WTC11 (cell line): ENCODE measurements around the gene DNAJC17. TPM values are rescaled to one million over a fixed set of nuclear protein-coding genes. Genes with fewer than 3 reads are reported as not detected.
A peak's percentile ranks its signal among the peaks of the same experiment; 100 is the strongest.

Source experiments
- ATAC-seq: fragments of 200-7000 bp; cut with Tn5 transposase; 2 replicates; pipeline ENCODE4 v1.10.0; 2021; ENCODE audit warnings: mild to moderate bottlenecking, moderate library complexity
- CTCF ChIA-PET: fragments of 300-600 bp; sonication (Branson Sonifier 250); formaldehyde crosslinking; loops from one replicate; lab custom pipeline; 2021; ENCODE audit warnings: antibody characterized with exemption; lab: Charles Lee
- POLR2A ChIA-PET: fragments of 350-600 bp; sonication (Branson Sonifier 250); formaldehyde crosslinking; loops from one replicate; lab custom pipeline; 2021; ENCODE audit warnings: antibody characterized with exemption; lab: Charles Lee
- DNase-seq: peaks from one replicate; pipeline ENCODE4 v3.0.0; 2021; ENCODE audit warnings: low spot score
- H3K27ac Mint-ChIP-seq: 2 replicates; pipeline ENCODE4 v1.8.0; 2021; ENCODE audit warnings: mixed read lengths
- H3K27me3 Mint-ChIP-seq: 2 replicates; pipeline ENCODE4 v1.8.0; 2021; ENCODE audit warnings: low read depth, mild to moderate bottlenecking, moderate library complexity, mixed read lengths
- H3K36me3 Mint-ChIP-seq: 2 replicates; pipeline ENCODE4 v1.8.0; 2021; ENCODE audit warnings: mixed read lengths
- H3K4me1 Mint-ChIP-seq: 2 replicates; pipeline ENCODE4 v1.8.0; 2022; ENCODE audit warnings: mixed read lengths
- H3K4me3 Mint-ChIP-seq: 2 replicates; pipeline ENCODE4 v1.8.0; 2021; ENCODE audit warnings: mild to moderate bottlenecking, moderate library complexity, mixed read lengths
- H3K9me3 Mint-ChIP-seq: 2 replicates; pipeline ENCODE4 v1.8.0; 2021; ENCODE audit warnings: mixed read lengths
- AR ChIP-seq: fragments of 250-450 bp; sonication (Bioruptor Pico); IDR thresholded peaks from 2 replicates; pipeline ENCODE4 v1.9.0; 2021; ENCODE audit warnings: mild to moderate bottlenecking
- E2F5 ChIP-seq: sonication (generic); formaldehyde crosslinking; IDR thresholded peaks from 2 replicates; pipeline ENCODE4 v1.8.1; 2022; ENCODE audit warnings: mild to moderate bottlenecking, moderate library complexity, missing genetic modification reagents
- ELF4 ChIP-seq: sonication (generic); formaldehyde crosslinking; IDR thresholded peaks from 2 replicates; pipeline ENCODE4 v1.8.1; 2022; ENCODE audit warnings: low read depth, mild to moderate bottlenecking, moderate library complexity, missing genetic modification reagents
- ESRRA ChIP-seq: sonication (generic); formaldehyde crosslinking; IDR thresholded peaks from 2 replicates; pipeline ENCODE4 v1.8.1; 2022; ENCODE audit warnings: mild to moderate bottlenecking, missing genetic modification reagents, borderline replicate concordance
- FOXP4 ChIP-seq: sonication (generic); formaldehyde crosslinking; IDR thresholded peaks from 2 replicates; pipeline ENCODE4 v1.8.0; 2022; ENCODE audit warnings: mild to moderate bottlenecking, missing genetic modification reagents
- IRF1 ChIP-seq: sonication (generic); formaldehyde crosslinking; IDR thresholded peaks from 2 replicates; pipeline ENCODE4 v1.8.0; 2023; ENCODE audit warnings: missing genetic modification reagents
- KAT7 ChIP-seq: sonication (generic); formaldehyde crosslinking; IDR thresholded peaks from 2 replicates; pipeline ENCODE4 v1.8.1; 2023; ENCODE audit warnings: missing genetic modification reagents, mild to moderate bottlenecking, borderline replicate concordance
- SOX15 ChIP-seq: fragments of 250-450 bp; sonication (Bioruptor Pico); IDR thresholded peaks from 2 replicates; pipeline ENCODE4 v1.9.0; 2021; ENCODE audit warnings: mild to moderate bottlenecking
- SP1 ChIP-seq: sonication (generic); formaldehyde crosslinking; conservative IDR thresholded peaks from 2 replicates; pipeline ENCODE4 v1.8.1; 2022; ENCODE audit warnings: missing genetic modification reagents
- TEAD1 ChIP-seq: sonication (generic); formaldehyde crosslinking; IDR thresholded peaks from 2 replicates; pipeline ENCODE4 v1.8.0; 2022; ENCODE audit warnings: mild to moderate bottlenecking, missing genetic modification reagents
- TEAD4 ChIP-seq: sonication (generic); formaldehyde crosslinking; IDR thresholded peaks from 2 replicates; pipeline ENCODE4 v1.8.0; 2022; ENCODE audit warnings: mild to moderate bottlenecking, missing genetic modification reagents
- TP53 ChIP-seq: sonication (generic); formaldehyde crosslinking; IDR thresholded peaks from 2 replicates; pipeline ENCODE4 v1.8.1; 2023; ENCODE audit warnings: mild to moderate bottlenecking, missing genetic modification reagents
- ZBTB21 ChIP-seq: sonication (generic); formaldehyde crosslinking; IDR thresholded peaks from 2 replicates; pipeline ENCODE4 v1.8.1; 2023; ENCODE audit warnings: mild to moderate bottlenecking, missing genetic modification reagents, borderline replicate concordance
- ZNF263 ChIP-seq: sonication (generic); formaldehyde crosslinking; IDR thresholded peaks from 2 replicates; pipeline ENCODE4 v1.8.1; 2022; ENCODE audit warnings: low read depth, mild to moderate bottlenecking, moderate library complexity, missing genetic modification reagents
- ZNF423 ChIP-seq: fragments of 250-450 bp; sonication (Bioruptor Pico); IDR thresholded peaks from 2 replicates; pipeline ENCODE4 v2.1.2; 2022; ENCODE audit warnings: mild to moderate bottlenecking, moderate library complexity
- total RNA-seq: library from RNA; stranded (reverse); gene quantifications from 3 replicates; pipeline ENCODE4 v1.2.3, GENCODE V29; 2021
- TF ChIP-seq, protein P1 (sequence below): fragments of 250-450 bp; sonication (Bioruptor Pico); IDR thresholded peaks from 2 replicates; pipeline ENCODE4 v2.1.2; 2022; ENCODE audit warnings: mild to moderate bottlenecking, moderate library complexity
- TF ChIP-seq, protein P2 (sequence below): fragments of 250-450 bp; sonication (Bioruptor Pico); IDR thresholded peaks from 2 replicates; pipeline ENCODE4 v1.9.0; 2021; ENCODE audit warnings: mild to moderate bottlenecking, borderline replicate concordance

Gene DNAJC17
- total RNA-seq, 1 experiment from 2014 or later, result 49.8 TPM

DNA sequence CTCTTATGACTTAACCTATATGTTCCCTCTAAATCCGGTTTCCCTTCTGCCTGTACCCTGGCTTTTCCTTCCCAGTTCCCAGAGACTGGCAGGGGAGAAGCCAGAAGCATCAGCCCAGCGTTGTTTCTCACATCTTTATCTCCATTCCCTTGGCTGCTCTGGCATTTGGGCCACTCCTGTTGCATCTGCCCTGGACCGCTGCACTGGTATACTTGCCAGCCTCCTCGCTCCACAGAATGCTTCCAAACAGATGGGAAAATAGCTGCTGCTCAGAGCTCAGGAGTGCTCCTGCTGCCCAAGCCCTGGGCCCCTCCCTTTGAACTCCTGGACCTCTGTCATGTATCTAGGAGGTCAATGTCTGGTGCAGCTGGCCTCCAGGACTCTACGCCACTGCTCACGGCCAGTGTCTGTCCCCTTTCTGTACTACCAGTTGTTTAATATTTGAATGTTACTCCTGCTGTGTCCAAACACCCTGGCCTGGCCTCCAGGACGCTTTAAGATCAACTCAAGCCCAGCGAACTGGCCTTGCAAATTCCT, 43.4 kb upstream of the DNAJC17 start:
- 0 out of 2 replicates have a peak overlapping the region, but pooled peaks have one; percentile 20 for H3K27ac Mint-ChIP-seq
- H3K4me3 Mint-ChIP-seq, result no peak overlapping the region
- peaks cover 26% of the 10 kb centered on the region for H3K4me1 Mint-ChIP-seq
- ATAC-seq (no peak), DNase-seq (no peak)
- no peaks in the 10 kb centered on the region for H3K27me3 Mint-ChIP-seq
- peaks cover 42% of the 10 kb centered on the region for H3K36me3 Mint-ChIP-seq
- CTCF ChIA-PET, result interaction anchor here (1.9 to 9.6 kb wide), 2 partner anchors 8 to 43 kb away, joined by 7 to 177 read pairs; partner anchors contain the start of gene VPS18
- no peaks in the 10 kb centered on the region for H3K9me3 Mint-ChIP-seq
- TF ChIP-seq, protein P1, sequence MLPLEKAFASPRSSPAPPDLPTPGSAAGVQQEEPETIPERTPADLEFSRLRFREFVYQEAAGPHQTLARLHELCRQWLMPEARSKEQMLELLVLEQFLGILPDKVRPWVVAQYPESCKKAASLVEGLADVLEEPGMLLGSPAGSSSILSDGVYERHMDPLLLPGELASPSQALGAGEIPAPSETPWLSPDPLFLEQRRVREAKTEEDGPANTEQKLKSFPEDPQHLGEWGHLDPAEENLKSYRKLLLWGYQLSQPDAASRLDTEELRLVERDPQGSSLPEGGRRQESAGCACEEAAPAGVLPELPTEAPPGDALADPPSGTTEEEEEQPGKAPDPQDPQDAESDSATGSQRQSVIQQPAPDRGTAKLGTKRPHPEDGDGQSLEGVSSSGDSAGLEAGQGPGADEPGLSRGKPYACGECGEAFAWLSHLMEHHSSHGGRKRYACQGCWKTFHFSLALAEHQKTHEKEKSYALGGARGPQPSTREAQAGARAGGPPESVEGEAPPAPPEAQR (CRISPR knock-in tag), result no peak
- no peak for TF ChIP-seq ZBTB21 (CRISPR knock-in tag)
- TF ChIP-seq FOXP4 (CRISPR knock-in tag), result no peak
- TF ChIP-seq KAT7 (CRISPR knock-in tag), result no peak
- TF ChIP-seq TEAD1 (CRISPR knock-in tag), result no peak
- no peak for TF ChIP-seq IRF1 (CRISPR knock-in tag)
- TF ChIP-seq E2F5 (CRISPR knock-in tag), result no peak
- no peak for TF ChIP-seq TEAD4 (CRISPR knock-in tag)
- no peak for TF ChIP-seq ZNF263 (CRISPR knock-in tag)
- no peak for TF ChIP-seq ELF4 (CRISPR knock-in tag)
- TF ChIP-seq, protein P2, sequence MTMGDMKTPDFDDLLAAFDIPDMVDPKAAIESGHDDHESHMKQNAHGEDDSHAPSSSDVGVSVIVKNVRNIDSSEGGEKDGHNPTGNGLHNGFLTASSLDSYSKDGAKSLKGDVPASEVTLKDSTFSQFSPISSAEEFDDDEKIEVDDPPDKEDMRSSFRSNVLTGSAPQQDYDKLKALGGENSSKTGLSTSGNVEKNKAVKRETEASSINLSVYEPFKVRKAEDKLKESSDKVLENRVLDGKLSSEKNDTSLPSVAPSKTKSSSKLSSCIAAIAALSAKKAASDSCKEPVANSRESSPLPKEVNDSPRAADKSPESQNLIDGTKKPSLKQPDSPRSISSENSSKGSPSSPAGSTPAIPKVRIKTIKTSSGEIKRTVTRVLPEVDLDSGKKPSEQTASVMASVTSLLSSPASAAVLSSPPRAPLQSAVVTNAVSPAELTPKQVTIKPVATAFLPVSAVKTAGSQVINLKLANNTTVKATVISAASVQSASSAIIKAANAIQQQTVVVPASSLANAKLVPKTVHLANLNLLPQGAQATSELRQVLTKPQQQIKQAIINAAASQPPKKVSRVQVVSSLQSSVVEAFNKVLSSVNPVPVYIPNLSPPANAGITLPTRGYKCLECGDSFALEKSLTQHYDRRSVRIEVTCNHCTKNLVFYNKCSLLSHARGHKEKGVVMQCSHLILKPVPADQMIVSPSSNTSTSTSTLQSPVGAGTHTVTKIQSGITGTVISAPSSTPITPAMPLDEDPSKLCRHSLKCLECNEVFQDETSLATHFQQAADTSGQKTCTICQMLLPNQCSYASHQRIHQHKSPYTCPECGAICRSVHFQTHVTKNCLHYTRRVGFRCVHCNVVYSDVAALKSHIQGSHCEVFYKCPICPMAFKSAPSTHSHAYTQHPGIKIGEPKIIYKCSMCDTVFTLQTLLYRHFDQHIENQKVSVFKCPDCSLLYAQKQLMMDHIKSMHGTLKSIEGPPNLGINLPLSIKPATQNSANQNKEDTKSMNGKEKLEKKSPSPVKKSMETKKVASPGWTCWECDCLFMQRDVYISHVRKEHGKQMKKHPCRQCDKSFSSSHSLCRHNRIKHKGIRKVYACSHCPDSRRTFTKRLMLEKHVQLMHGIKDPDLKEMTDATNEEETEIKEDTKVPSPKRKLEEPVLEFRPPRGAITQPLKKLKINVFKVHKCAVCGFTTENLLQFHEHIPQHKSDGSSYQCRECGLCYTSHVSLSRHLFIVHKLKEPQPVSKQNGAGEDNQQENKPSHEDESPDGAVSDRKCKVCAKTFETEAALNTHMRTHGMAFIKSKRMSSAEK (CRISPR knock-in tag), result no peak
- TF ChIP-seq ESRRA, result no peak
- TF ChIP-seq AR, result no peak
- no peak for TF ChIP-seq TP53
- no peak for TF ChIP-seq ZNF423 (CRISPR knock-in tag)
- no peak for TF ChIP-seq SOX15 (CRISPR knock-in tag)
- TF ChIP-seq SP1, result no peak
- POLR2A ChIA-PET, result interaction anchor here (0.7 kb wide), 1 partner anchor 302 kb away, joined by 6 read pairs; no protein-coding TSS in a partner anchor
